Fibroblast of lung (primary cell): ENCODE measurements around the gene SLC25A25. TPM values are rescaled to one million over a fixed set of nuclear protein-coding genes. Genes with fewer than 3 reads are reported as not detected.

Experiments used
- DNase-seq, 2 donors: peaks; one replicate each; pipeline versions ENCODE4 v3.0.0 to v3.0.0-alpha.2; 2010; ENCODE audit warnings: low read depth in 2 of 2
- H2AFZ ChIP-seq: 2 replicates; pipeline ENCODE4 v1.5.1; 2012; ENCODE audit warnings: low read length, control low read depth, inconsistent platforms
- H3K27ac ChIP-seq: 2 replicates; pipeline ENCODE4 v1.5.1; 2011; ENCODE audit warnings: low read length, control low read depth; ENCODE audit not compliant: insufficient read depth
- H3K27me3 ChIP-seq: 2 replicates; pipeline ENCODE4 v1.5.1; 2011; ENCODE audit warnings: mild to moderate bottlenecking, low read length; ENCODE audit not compliant: control insufficient read depth, insufficient read depth
- H3K36me3 ChIP-seq: 2 replicates; pipeline ENCODE4 v1.5.1; 2011; ENCODE audit warnings: low read length; ENCODE audit not compliant: control insufficient read depth, insufficient read depth
- H3K4me1 ChIP-seq: 2 replicates; pipeline ENCODE4 v1.5.1; 2011; ENCODE audit warnings: low read length; ENCODE audit not compliant: control insufficient read depth, insufficient read depth; ENCODE audit errors: extremely low read depth
- H3K4me2 ChIP-seq: 2 replicates; pipeline ENCODE4 v1.5.1; 2011; ENCODE audit warnings: low read length, control low read depth; ENCODE audit not compliant: insufficient read depth; ENCODE audit errors: extremely low read depth
- H3K4me3 ChIP-seq, 4 experiments: fragments of 200-600 bp in 1 of 4; sonication (generic) in 1 of 4; replicated peaks in 1 of 4; 2 replicates each; pipeline ENCODE4 v1.5.1; 2011 to 2016; ENCODE audit warnings: low read length in 4 of 4, low read depth in 3 of 4, mild to moderate bottlenecking in 3 of 4, control low read depth in 2 of 4, inconsistent platforms in 1 of 4, mixed read lengths in 1 of 4; ENCODE audit not compliant: insufficient read depth in 1 of 4; ENCODE audit errors: control extremely low read depth in 1 of 4
- H3K79me2 ChIP-seq: 2 replicates; pipeline ENCODE4 v1.5.1; 2012; ENCODE audit warnings: mild to moderate bottlenecking, low read length, inconsistent platforms; ENCODE audit not compliant: control insufficient read depth, insufficient read depth
- H3K9ac ChIP-seq: 2 replicates; pipeline ENCODE4 v1.5.1; 2011; ENCODE audit warnings: mild to moderate bottlenecking, low read length, control low read depth; ENCODE audit not compliant: insufficient read depth
- H3K9me3 ChIP-seq: 2 replicates; pipeline ENCODE4 v1.5.1; 2012; ENCODE audit warnings: low read depth, low read length; ENCODE audit not compliant: control insufficient read depth, insufficient read depth
- H4K20me1 ChIP-seq: 2 replicates; pipeline ENCODE4 v1.5.1; 2011; ENCODE audit warnings: low read length; ENCODE audit not compliant: control insufficient read depth, insufficient read depth; ENCODE audit errors: extremely low read depth
- CTCF ChIP-seq, 2 donors: IDR thresholded peaks in 1 of 2; conservative IDR thresholded peaks in 1 of 2; 1 replicate in 1 of 2; 2 replicates in 1 of 2; pipeline ENCODE4 v1.5.1; 2011 to 2012; ENCODE audit warnings: low read length in 2 of 2, control low read depth in 1 of 2, inconsistent platforms in 1 of 2, low read depth in 1 of 2, mild to moderate bottlenecking in 1 of 2
- EZH2 ChIP-seq: IDR thresholded peaks from 2 replicates; pipeline ENCODE4 v1.5.1; 2012; ENCODE audit warnings: low read length, control low read depth, mild to moderate bottlenecking; ENCODE audit errors: missing control alignments
- polyA plus RNA-seq, 2 donors: library from polyadenylated mRNA; depleted of rRNA in 1 of 2; stranded (reverse) in 1 of 2; unstranded in 1 of 2; fragments of >200 nt; gene quantifications; 2 replicates each; pipeline ENCODE4 v1.2.1, GENCODE V29; 2011 to 2012; ENCODE audit warnings: missing spikeins in 1 of 2
- total RNA-seq: library from RNA; depleted of rRNA; stranded (reverse); fragments of >200 nt; gene quantifications from 2 replicates; pipeline ENCODE4 v1.2.1, GENCODE V29; 2014

The SLC25A25 gene
- total and polyA plus RNA-seq, 2 donors (not counting 1 experiment from before 2014, with no cell fraction given), result 14.0 to 30.7 TPM

- no peak for TF ChIP-seq CTCF (conservative IDR thresholded peaks at IDR 0.05 in 1 of 2, IDR thresholded peaks at IDR 0.05 in 1 of 2; ENCODE audit: low read depth in 1 of 2, low read length in 2 of 2)
- no peak for TF ChIP-seq EZH2
- no peaks in the 10 kb centered on the region for H3K9me3 ChIP-seq
- H3K4me3 ChIP-seq, result no peak overlapping the region
These were observed 70.0 kb downstream of the SLC25A25 start for GRCh38 chr9:128138001-128138400.

DNA sequence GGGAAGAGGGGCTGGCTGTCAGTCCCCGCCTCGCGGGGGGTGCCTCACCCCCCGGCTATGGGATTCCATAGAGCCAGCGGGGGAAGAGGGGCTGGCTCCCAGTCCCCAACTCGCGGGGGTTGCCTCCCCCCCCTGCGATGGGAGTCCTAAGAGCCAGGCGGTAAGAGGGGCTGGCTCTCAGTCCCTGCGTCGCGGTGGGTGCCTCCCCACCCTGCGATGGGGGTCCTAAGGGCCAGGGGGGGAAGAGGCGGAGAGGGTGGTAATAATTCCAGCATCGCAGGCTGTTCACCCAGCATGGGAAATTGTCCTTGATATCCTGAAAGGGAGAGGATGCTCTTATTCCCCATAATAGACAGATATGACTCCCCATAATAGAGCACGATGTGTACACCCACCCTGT lies 71.6 kb downstream of the SLC25A25 start:
- Histone ChIP-seq H2AFZ (no peak overlapping the region), H3K4me2 (no peak overlapping the region), H3K27me3 (peaks cover 7% of the 10 kb centered on the region), H3K79me2 (no peaks in the 10 kb centered on the region), H4K20me1 (no peaks in the 10 kb centered on the region), H3K9ac (no peak overlapping the region), H3K4me1 (no peaks in the 10 kb centered on the region), H3K36me3 (no peaks in the 10 kb centered on the region), H3K27ac (no peak overlapping the region), H3K9me3 (no peaks in the 10 kb centered on the region), H3K4me3 (no peak overlapping the region)
- TF ChIP-seq CTCF (conservative IDR thresholded peaks at IDR 0.05 in 1 of 2, IDR thresholded peaks at IDR 0.05 in 1 of 2; ENCODE audit: low read depth in 1 of 2, low read length in 2 of 2) (no peak), EZH2 (no peak)
- DNase-seq, result no peak

More at GRCh38 chr9:128138001-128138400, 70.0 kb downstream of the SLC25A25 start:
- H4K20me1 ChIP-seq, result no peaks in the 10 kb centered on the region
- H3K4me1 ChIP-seq, result no peaks in the 10 kb centered on the region
- no peak overlapping the region for H2AFZ ChIP-seq
- no peak for DNase-seq
- no peaks in the 10 kb centered on the region for H3K79me2 ChIP-seq
- no peaks in the 10 kb centered on the region for H3K36me3 ChIP-seq
- peaks cover 13% of the 10 kb centered on the region for H3K27me3 ChIP-seq
- no peak overlapping the region for H3K9ac ChIP-seq
- no peak overlapping the region for H3K27ac ChIP-seq
- no peak overlapping the region for H3K4me2 ChIP-seq

DNA sequence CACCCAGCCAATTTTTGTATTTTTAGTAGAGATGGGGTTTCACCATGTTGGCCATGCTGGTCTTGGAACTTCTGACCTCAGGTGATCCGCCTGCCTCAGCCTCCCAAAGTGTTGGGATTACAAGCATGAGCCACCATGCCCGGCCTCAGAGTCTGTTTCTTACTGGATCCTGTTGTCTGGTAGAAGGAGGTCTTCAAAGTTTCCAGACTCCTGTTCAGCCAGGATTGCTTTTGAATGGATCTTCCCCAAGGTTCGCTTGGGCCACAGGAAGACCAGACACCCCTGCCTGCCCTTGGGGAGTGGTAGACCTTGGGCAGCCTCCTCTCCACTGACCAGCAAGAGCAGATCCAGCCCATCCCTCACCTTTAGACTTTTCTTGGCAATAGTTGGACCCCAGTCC lies 73.6 kb downstream of the SLC25A25 start:
- DNase-seq, result no peak
- TF ChIP-seq CTCF (conservative IDR thresholded peaks at IDR 0.05 in 1 of 2, IDR thresholded peaks at IDR 0.05 in 1 of 2; ENCODE audit: low read depth in 1 of 2, low read length in 2 of 2) (no peak), EZH2 (no peak)
- Histone ChIP-seq H3K4me1 (no peaks in the 10 kb centered on the region), H3K9ac (no peak overlapping the region), H3K4me3 (no peak overlapping the region), H2AFZ (no peak overlapping the region), H3K27me3 (peaks cover 6% of the 10 kb centered on the region), H3K27ac (no peak overlapping the region), H3K79me2 (no peaks in the 10 kb centered on the region), H3K4me2 (no peak overlapping the region), H4K20me1 (no peaks in the 10 kb centered on the region), H3K36me3 (no peaks in the 10 kb centered on the region), H3K9me3 (no peaks in the 10 kb centered on the region)
